A549 (cell line): ENCODE measurements around the gene TMEM39B.

Experiments used
- BHLHE40 ChIP-seq: IDR thresholded peaks from 2 replicates; pipeline ENCODE4 v1.6.1; 2012; ENCODE audit warnings: low read depth, low read length, inconsistent platforms
- CEBPB ChIP-seq, 2 experiments: fragments of >200 bp in 1 of 2; sonication (Bioruptor Twin) in 1 of 2; formaldehyde crosslinking in 1 of 2; IDR thresholded peaks; 2 replicates each; pipeline ENCODE4 v1.6.1; 2012 to 2016
- EP300 ChIP-seq, 2 experiments: fragments of >200 bp; sonication (Bioruptor Twin); formaldehyde crosslinking; IDR thresholded peaks; 2 replicates in 1 of 2; 3 replicates in 1 of 2; pipeline ENCODE4 v1.6.1; 2016 to 2017
- FOSL2 ChIP-seq, 2 experiments: fragments of 450-650 bp in 1 of 2; fragments of >200 bp in 1 of 2; sonication (Bioruptor Twin) in 1 of 2; formaldehyde crosslinking; IDR thresholded peaks; 2 replicates each; pipeline versions ENCODE4 v1.5.0 to v1.6.1; 2016 to 2020; ENCODE audit warnings: mild to moderate bottlenecking in 1 of 2, moderate library complexity in 1 of 2
- HOXB5 ChIP-seq: fragments of 250-450 bp; sonication (Bioruptor Pico); IDR thresholded peaks from 2 replicates; pipeline ENCODE4 v1.5.0; 2020; ENCODE audit warnings: mild to moderate bottlenecking, moderate library complexity
- KDM1A ChIP-seq: fragments of 200-600 bp; sonication (generic); IDR thresholded peaks from 2 replicates; pipeline ENCODE4 v1.6.1; 2016; ENCODE audit warnings: low read depth, mild to moderate bottlenecking
- MAFK ChIP-seq: fragments of 450-650 bp; IDR thresholded peaks from 2 replicates; pipeline ENCODE4 v1.6.1; 2014; ENCODE audit not compliant: partially characterized antibody
- POLR2A ChIP-seq: IDR thresholded peaks from 2 replicates; pipeline ENCODE4 v1.6.1; 2012; ENCODE audit warnings: mild to moderate bottlenecking, low read length
- RCOR1 ChIP-seq: fragments of 150-350 bp; IDR thresholded peaks from 2 replicates; pipeline ENCODE4 v1.6.1; 2014; ENCODE audit warnings: antibody characterized with exemption, low read length, low read depth
- SREBF2 ChIP-seq: fragments of 450-650 bp; IDR thresholded peaks from 2 replicates; pipeline ENCODE4 v1.6.1; 2014; ENCODE audit warnings: mild to moderate bottlenecking, moderate library complexity
- TF ChIP-seq, protein P1 (sequence below): fragments of >200 bp; sonication (Bioruptor Twin); formaldehyde crosslinking; IDR thresholded peaks from 3 replicates; pipeline ENCODE4 v1.5.1; 2016
- TF ChIP-seq, protein P2 (sequence below): IDR thresholded peaks from 2 replicates; pipeline ENCODE4 v1.6.1; 2012

DNA sequence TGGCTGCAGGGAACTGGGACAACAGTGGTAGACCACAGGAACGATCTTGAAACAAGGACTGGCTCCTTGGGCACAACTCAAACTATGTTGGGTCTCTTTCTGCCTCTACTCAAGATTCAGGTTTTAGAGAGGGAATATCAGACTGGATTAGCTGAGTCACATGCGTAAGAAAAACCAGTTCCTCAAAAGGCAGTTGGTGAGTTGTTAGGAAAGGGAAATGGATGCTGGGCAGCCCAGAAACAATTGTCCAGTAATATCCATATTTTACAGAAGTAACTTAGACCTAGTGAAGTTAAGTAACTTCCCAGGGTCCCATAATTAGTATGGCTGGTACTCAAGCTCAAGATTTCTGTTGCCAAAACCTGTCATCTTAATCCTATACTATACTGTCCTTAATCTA, 27.0 kb upstream of the TMEM39B start:
- TF ChIP-seq, protein P1, sequence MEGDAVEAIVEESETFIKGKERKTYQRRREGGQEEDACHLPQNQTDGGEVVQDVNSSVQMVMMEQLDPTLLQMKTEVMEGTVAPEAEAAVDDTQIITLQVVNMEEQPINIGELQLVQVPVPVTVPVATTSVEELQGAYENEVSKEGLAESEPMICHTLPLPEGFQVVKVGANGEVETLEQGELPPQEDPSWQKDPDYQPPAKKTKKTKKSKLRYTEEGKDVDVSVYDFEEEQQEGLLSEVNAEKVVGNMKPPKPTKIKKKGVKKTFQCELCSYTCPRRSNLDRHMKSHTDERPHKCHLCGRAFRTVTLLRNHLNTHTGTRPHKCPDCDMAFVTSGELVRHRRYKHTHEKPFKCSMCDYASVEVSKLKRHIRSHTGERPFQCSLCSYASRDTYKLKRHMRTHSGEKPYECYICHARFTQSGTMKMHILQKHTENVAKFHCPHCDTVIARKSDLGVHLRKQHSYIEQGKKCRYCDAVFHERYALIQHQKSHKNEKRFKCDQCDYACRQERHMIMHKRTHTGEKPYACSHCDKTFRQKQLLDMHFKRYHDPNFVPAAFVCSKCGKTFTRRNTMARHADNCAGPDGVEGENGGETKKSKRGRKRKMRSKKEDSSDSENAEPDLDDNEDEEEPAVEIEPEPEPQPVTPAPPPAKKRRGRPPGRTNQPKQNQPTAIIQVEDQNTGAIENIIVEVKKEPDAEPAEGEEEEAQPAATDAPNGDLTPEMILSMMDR, result no peak
- no peak for TF ChIP-seq FOSL2 (IDR thresholded peaks at IDR 0.05)
- no peak for TF ChIP-seq FOSL2 (CRISPR knock-in tag; IDR thresholded peaks at IDR 0.05)
- TF ChIP-seq, protein P2, sequence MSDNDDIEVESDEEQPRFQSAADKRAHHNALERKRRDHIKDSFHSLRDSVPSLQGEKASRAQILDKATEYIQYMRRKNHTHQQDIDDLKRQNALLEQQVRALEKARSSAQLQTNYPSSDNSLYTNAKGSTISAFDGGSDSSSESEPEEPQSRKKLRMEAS, result no peak
- no peak for TF ChIP-seq CEBPB (IDR thresholded peaks at IDR 0.05)
- no peak for TF ChIP-seq POLR2A
- TF ChIP-seq MAFK, result no peak
- no peak for TF ChIP-seq BHLHE40
- no peak for TF ChIP-seq RCOR1
- no peak for TF ChIP-seq SREBF2
- TF ChIP-seq KDM1A, result no peak
- TF ChIP-seq EP300 (IDR thresholded peaks at IDR 0.05), result no peak
- no peak for TF ChIP-seq HOXB5 (CRISPR knock-in tag)
